GM23248 (cell line): ENCODE data around the gene RPL39. TPM values are rescaled to one million over a fixed set of nuclear protein-coding genes. Genes with fewer than 3 reads are reported as not detected.

ENCODE experiments used
- DNase-seq: peaks from one replicate; pipeline ENCODE4 v3.0.0-alpha.2; 2015
- H2AFZ ChIP-seq: fragments of 200-600 bp; sonication (generic); 2 replicates; pipeline ENCODE4 v1.6.1; 2016; ENCODE audit warnings: antibody characterized with exemption
- H3F3A ChIP-seq: fragments of 200-600 bp; sonication (generic); 2 replicates; pipeline ENCODE4 v1.6.1; 2016; ENCODE audit warnings: mild to moderate bottlenecking, antibody characterized with exemption, mixed run types; ENCODE audit not compliant: insufficient read depth
- H3K27ac ChIP-seq: fragments of 200-600 bp; sonication (generic); 2 replicates; pipeline ENCODE4 v1.5.1; 2016; ENCODE audit warnings: mild to moderate bottlenecking
- H3K27me3 ChIP-seq: fragments of 200-600 bp; sonication (generic); replicated peaks from 2 replicates; pipeline ENCODE4 v1.6.1; 2016; ENCODE audit warnings: mild to moderate bottlenecking; ENCODE audit not compliant: insufficient read depth
- H3K36me3 ChIP-seq: fragments of 200-600 bp; sonication (generic); 2 replicates; pipeline ENCODE4 v1.6.1; 2016; ENCODE audit warnings: low read depth, mild to moderate bottlenecking
- H3K4me1 ChIP-seq: fragments of 200-600 bp; sonication (generic); 2 replicates; pipeline ENCODE4 v1.6.1; 2016; ENCODE audit warnings: mild to moderate bottlenecking; ENCODE audit not compliant: insufficient read depth
- H3K4me2 ChIP-seq: fragments of 200-600 bp; sonication (generic); one replicate; pipeline ENCODE4 v1.6.1; 2016; ENCODE audit warnings: mild to moderate bottlenecking; ENCODE audit not compliant: unreplicated experiment
- H3K4me3 ChIP-seq: fragments of 200-600 bp; sonication (generic); 2 replicates; pipeline ENCODE4 v1.5.1; 2016; ENCODE audit warnings: mild to moderate bottlenecking
- H3K79me2 ChIP-seq: fragments of 200-600 bp; sonication (generic); 2 replicates; pipeline ENCODE4 v1.6.1; 2016; ENCODE audit warnings: mild to moderate bottlenecking; ENCODE audit not compliant: insufficient read depth
- H3K9ac ChIP-seq: fragments of 200-600 bp; sonication (generic); 2 replicates; pipeline ENCODE4 v1.6.1; 2016; ENCODE audit warnings: mild to moderate bottlenecking
- H3K9me2 ChIP-seq: fragments of 200-600 bp; sonication (generic); 2 replicates; pipeline ENCODE4 v1.6.1; 2016; ENCODE audit warnings: mixed run types, mild to moderate bottlenecking, moderate library complexity; ENCODE audit not compliant: insufficient read depth
- H3K9me3 ChIP-seq: fragments of 200-600 bp; sonication (generic); one replicate; pipeline ENCODE4 v1.6.1; 2017; ENCODE audit warnings: low read depth
- H4K20me1 ChIP-seq: fragments of 200-600 bp; sonication (generic); 2 replicates; pipeline ENCODE4 v1.6.0; 2016; ENCODE audit not compliant: insufficient read depth
- EZH2 ChIP-seq: fragments of 200-600 bp; sonication (generic); IDR thresholded peaks from 2 replicates; pipeline ENCODE4 v1.6.1; 2018; ENCODE audit warnings: antibody characterized with exemption, mild to moderate bottlenecking; ENCODE audit not compliant: insufficient read depth, poor library complexity, severe bottlenecking
- EZH2phosphoT487 ChIP-seq: fragments of 200-600 bp; sonication (generic); IDR thresholded peaks from 2 replicates; pipeline ENCODE4 v1.6.1; 2018; ENCODE audit warnings: antibody characterized with exemption, moderate library complexity, mild to moderate bottlenecking, low read depth; ENCODE audit not compliant: insufficient read depth
- WGBS, 2 experiments: methylation state at CpG; one replicate each; pipeline ENCODE4 v1.1.6; 2015 to 2017; ENCODE audit warnings: low lambda C conversion rate in 2 of 2, low coverage in 1 of 2; ENCODE audit errors: missing lambda C conversion rate in 2 of 2; 5-methylcytosine and 5-hydroxymethylcytosine counted together
- in situ Hi-C: fragments of 300-500 bp; cut with MboI; formaldehyde crosslinking; loops from 2 replicates; pipeline ENCODE4 v1.15.0; 2020
- polyA plus RNA-seq: library from polyadenylated mRNA; unstranded; fragments of >200 nt; fragmentation: Nextera tagmentation; extraction: Ambion mirVana; gene quantifications from 2 replicates; pipeline ENCODE4 v1.2.1, GENCODE V29; 2016
- total RNA-seq: library from RNA; depleted of rRNA; stranded (reverse); fragments of >200 nt; shearing (Covaris generic); gene quantifications from 2 replicates; pipeline ENCODE4 v1.2.3, GENCODE V29; 2014

Gene RPL39
- total and polyA plus RNA-seq, 2 experiments from 2014 or later, result 1,060 to 3,406 TPM

GRCh38 chrX:119763181-119763580, 28.2 kb downstream of the RPL39 start:
- Histone ChIP-seq H3K27me3 (no peaks in the 10 kb centered on the region), H3K9ac (no peak overlapping the region), H3K4me3 (peak overlapping the region; percentile 43), H3K9me3 (no peaks in the 10 kb centered on the region), H3K27ac (peak overlapping the region; percentile 39), H3F3A (0 out of 2 replicates have a peak, but pooled peaks cover 4% of the 10 kb centered on the region), H3K4me2 (peak overlapping the region; percentile 61), H2AFZ (peak overlapping the region; percentile 63), H3K4me1 (peaks cover 13% of the 10 kb centered on the region), H3K9me2 (no peaks in the 10 kb centered on the region), H3K79me2 (no peaks in the 10 kb centered on the region), H3K36me3 (no peaks in the 10 kb centered on the region), H4K20me1 (no peaks in the 10 kb centered on the region)
- in situ Hi-C loops, result no loop called here
- no peak for TF ChIP-seq EZH2
- no peak for TF ChIP-seq EZH2phosphoT487
- DNase-seq, result peak; percentile 69
- WGBS, 2 experiments, result 10 to 19% methylated on average over 4 to 7 of the region's 7 CpGs

GRCh38 chrX:119762718-119763117, 28.7 kb downstream of the RPL39 start:
- no peaks in the 10 kb centered on the region for H3K9me2 ChIP-seq
- H2AFZ ChIP-seq, result peak overlapping the region; percentile 63
- no peaks in the 10 kb centered on the region for H3K9me3 ChIP-seq
- H3K36me3 ChIP-seq, result no peaks in the 10 kb centered on the region
- H3K9ac ChIP-seq, result no peak overlapping the region
- peak overlapping the region; percentile 61 for H3K4me2 ChIP-seq
- in situ Hi-C loops, result no loop called here
- no peaks in the 10 kb centered on the region for H4K20me1 ChIP-seq
- H3K4me1 ChIP-seq, result peaks cover 13% of the 10 kb centered on the region
- no peaks in the 10 kb centered on the region for H3K79me2 ChIP-seq
- 14 to 19% methylated on average over 3 of the region's 3 CpGs for WGBS, 2 experiments
- peak; percentile 34 for DNase-seq
- H3K27me3 ChIP-seq, result no peaks in the 10 kb centered on the region
- peak overlapping the region; percentile 43; the same call in 1 of the 2 replicates for H3K4me3 ChIP-seq
- no peak for TF ChIP-seq EZH2phosphoT487
- no peak for TF ChIP-seq EZH2
- H3K27ac ChIP-seq, result peak overlapping the region; percentile 39
- 0 out of 2 replicates have a peak, but pooled peaks cover 4% of the 10 kb centered on the region for H3F3A ChIP-seq

GRCh38 chrX:119760026-119760877, 31.2 kb downstream of the RPL39 start:
- Histone ChIP-seq H3K4me1 (peaks cover 13% of the 10 kb centered on the region), H2AFZ (no peak overlapping the region), H3K9me3 (no peaks in the 10 kb centered on the region), H3K27ac (no peak overlapping the region), H3K4me2 (no peak overlapping the region), H3K27me3 (no peaks in the 10 kb centered on the region), H3K9me2 (no peaks in the 10 kb centered on the region), H3K4me3 (no peak overlapping the region), H3K79me2 (no peaks in the 10 kb centered on the region), H3K9ac (no peak overlapping the region), H3F3A (0 out of 2 replicates have a peak, but pooled peaks cover 4% of the 10 kb centered on the region), H3K36me3 (no peaks in the 10 kb centered on the region), H4K20me1 (no peaks in the 10 kb centered on the region)
- TF ChIP-seq EZH2phosphoT487, result no peak
- TF ChIP-seq EZH2, result no peak
- whole genome bisulfite sequencing, 2 experiments, result 93 to 100% methylated on average over 13 to 17 of the region's 18 CpGs
- in situ Hi-C loops, result no loop called here
- no peak for DNase-seq

GRCh38 chrX:119759248-119759766, 32.1 kb downstream of the RPL39 start:
- no peak overlapping the region for H3K27ac ChIP-seq
- TF ChIP-seq EZH2phosphoT487, result no peak
- no peak for TF ChIP-seq EZH2
- no peaks in the 10 kb centered on the region for H4K20me1 ChIP-seq
- peak overlapping the region; percentile 75 for H2AFZ ChIP-seq
- H3K79me2 ChIP-seq, result no peaks in the 10 kb centered on the region
- H3K4me3 ChIP-seq, result peak overlapping the region; percentile 71
- H3F3A ChIP-seq, result 0 out of 2 replicates have a peak, but pooled peaks cover 4% of the 10 kb centered on the region
- no peaks in the 10 kb centered on the region for H3K9me2 ChIP-seq
- no peak for DNase-seq
- H3K36me3 ChIP-seq, result no peaks in the 10 kb centered on the region
- WGBS, 2 experiments, result 45 to 47% methylated on average over 11 to 28 of the region's 44 CpGs
- no peaks in the 10 kb centered on the region for H3K9me3 ChIP-seq
- in situ Hi-C loops, result no loop called here
- no peak overlapping the region for H3K9ac ChIP-seq
- H3K4me2 ChIP-seq, result peak overlapping the region; percentile 61
- H3K27me3 ChIP-seq, result no peaks in the 10 kb centered on the region
- H3K4me1 ChIP-seq, result peaks cover 13% of the 10 kb centered on the region
